ENCODE results near the gene HS1BP3.
A peak's percentile ranks its signal among the peaks of the same experiment; 100 is the strongest.

Gene HS1BP3, protein sequence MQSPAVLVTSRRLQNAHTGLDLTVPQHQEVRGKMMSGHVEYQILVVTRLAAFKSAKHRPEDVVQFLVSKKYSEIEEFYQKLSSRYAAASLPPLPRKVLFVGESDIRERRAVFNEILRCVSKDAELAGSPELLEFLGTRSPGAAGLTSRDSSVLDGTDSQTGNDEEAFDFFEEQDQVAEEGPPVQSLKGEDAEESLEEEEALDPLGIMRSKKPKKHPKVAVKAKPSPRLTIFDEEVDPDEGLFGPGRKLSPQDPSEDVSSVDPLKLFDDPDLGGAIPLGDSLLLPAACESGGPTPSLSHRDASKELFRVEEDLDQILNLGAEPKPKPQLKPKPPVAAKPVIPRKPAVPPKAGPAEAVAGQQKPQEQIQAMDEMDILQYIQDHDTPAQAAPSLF

DNA sequence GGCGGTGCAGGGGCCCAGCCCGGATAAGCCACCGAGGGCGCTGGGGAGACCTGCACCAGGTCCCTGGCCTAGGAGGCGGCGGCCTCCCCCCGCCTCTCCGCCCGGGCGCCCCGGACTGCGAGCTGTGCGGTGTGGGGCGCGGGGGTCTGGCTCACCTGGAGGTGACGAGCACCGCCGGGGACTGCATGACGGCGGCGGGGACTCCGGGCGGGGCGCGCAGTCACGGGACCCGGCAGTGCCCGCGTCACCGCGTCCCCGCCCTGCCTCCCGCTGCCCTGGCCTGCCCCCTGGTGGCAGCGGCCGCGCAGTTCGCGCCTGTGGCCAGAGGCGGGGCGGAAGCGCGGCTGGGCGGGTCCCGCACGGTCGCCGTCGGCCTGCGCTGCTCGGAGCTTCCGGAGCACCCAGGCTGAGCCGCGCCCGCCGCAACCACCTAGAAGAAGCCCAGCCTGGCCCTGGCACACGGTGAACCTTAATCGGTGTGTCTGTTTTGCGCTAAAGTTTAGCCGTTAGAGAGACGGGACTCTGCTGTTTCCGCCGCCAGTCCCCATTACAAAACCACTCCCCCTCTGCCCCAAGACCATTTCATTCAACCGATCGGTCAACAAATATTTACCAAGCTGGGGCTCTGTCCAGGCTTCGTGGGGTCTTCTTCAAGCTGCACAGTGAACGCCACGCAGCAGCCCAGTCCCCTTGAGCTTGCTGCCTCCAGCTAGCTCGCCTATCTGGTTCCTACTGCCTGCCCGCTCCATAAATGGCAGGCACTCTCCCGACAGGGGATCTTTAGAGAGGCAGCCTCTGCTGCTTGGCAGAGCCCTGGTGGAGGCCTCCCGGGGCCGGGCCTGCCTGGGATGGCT is at the start of gene HS1BP3:
Gene HS1BP3, minus strand, starts transcription at position 222 of the 854 bp plus-strand sequence. Its CDS starts 35 bp downstream, at position 187.
- DNase-seq (ENCODE audit: low read depth) = peak; percentile 82

DNA sequence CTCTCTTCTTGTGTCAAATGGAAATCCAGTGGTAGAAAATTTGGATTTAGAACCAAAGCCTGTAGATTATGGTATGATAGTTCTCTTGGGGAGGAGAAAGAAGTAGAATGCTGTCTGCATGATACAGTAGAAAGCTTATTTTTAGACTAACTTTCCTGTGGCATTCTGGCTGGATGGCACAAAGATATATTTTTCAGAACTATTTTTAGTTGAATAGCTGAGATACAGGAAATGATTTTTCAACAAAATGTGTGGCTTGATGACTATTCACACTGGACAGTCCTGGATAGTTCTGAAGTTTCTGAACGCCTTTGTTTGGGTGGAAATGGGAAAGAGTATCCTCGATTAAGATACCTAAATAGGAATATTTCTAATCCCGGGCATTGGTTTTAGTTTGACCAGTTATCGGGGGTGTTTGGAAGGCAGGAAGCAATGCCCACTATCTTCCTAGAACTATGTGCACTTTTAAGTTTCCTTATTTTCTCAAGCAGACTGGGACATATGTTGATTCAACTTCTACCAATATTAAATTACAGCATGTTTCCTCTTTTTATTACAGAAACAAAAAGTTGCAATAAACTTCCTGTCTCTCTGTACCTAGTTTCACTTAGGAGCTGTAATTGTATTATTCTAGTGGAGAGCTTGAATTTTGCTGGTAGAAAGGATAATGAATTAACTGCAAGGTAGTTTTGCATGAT is 48.2 kb upstream of the HS1BP3 start:
- no peak for DNase-seq (ENCODE audit: low read depth)

DNA sequence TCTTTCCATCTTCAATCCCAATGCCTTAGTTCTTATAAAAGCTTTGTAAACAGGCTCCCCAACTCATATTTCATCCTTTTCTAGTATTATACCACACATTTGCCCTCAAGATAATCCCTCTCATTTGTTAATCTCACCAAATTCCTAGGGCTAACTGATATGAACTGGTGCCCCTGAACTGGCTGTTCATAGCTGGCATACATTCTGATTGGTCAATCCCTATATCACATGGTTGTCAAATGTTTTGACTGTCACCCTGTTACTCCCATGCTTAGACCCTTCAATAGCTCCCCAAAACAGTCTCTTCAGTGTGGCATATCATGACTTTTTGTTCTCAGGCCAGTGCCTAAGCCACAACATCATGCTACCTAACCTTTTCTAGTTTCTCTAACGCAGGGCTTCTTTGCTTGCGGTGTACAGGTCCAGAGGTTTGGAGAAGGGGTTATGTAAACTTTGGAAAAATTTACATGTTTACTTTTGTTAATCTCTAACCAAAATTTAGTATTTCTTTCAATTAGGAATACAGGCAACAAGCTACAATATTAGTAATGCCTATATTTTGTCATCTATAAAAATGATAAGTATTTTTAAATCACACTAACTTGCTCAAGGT is 46.5 kb upstream of the HS1BP3 start:
- DNase-seq (ENCODE audit: low read depth) = no peak

DNA sequence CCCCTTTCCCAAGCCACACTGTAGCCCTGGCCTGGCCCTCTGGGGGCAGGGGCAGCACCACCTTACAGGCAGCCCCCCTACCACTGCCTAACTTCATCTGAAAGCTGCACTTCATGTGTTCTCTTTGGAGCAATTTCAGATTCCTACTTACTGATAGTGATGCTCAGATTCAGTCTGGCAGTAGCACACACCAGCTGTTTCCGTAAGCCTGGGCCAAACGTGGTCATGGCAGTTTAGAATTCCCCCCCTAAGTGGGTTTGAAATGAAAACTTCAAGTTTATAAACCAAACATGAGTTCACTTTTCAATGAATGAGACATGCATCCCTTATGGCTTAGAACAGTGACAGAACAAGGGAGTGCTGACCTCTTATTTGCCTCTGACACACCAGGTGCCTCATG is 45.5 kb upstream of the HS1BP3 start:
- no peak for DNase-seq (ENCODE audit: low read depth)

DNA sequence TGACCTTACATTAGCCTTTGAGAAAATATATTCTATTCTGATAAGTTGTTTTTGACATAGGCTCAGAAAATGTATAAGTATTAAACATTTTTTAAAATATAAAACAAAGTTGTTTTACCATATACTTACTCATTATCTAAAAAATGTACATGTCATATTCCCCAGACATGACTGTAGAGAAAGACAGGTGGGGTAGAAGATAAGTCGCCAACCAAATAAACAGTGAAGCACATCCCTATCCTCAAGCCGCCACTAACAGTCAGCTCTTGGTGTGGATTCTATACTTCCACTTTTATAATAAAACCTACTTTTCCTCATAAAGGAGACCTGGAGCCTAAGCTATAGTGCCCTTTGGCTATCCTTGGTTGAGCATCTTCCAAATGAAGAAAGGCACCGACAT is 42.4 kb upstream of the HS1BP3 start:
- no peak for DNase-seq (ENCODE audit: low read depth)

DNA sequence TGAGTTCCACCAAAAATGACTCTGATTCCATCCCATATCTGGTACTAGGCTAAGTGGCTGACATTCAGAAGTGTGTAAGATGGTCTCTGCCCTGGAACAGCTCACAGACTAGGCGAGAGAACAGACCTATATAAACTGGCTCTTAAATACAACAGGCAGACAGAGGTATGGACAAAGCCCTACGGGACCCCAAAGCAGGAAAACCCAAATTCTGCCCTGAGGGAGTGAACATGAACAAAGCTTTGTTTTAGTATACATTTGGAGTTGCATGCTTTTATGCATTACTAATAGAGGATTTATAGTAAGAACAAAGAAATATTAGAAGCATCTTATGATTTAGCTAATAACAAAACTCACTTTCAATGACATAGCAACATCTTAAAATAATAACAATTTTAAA is 41.2 kb upstream of the HS1BP3 start:
- DNase-seq (ENCODE audit: low read depth) = no peak

DNA sequence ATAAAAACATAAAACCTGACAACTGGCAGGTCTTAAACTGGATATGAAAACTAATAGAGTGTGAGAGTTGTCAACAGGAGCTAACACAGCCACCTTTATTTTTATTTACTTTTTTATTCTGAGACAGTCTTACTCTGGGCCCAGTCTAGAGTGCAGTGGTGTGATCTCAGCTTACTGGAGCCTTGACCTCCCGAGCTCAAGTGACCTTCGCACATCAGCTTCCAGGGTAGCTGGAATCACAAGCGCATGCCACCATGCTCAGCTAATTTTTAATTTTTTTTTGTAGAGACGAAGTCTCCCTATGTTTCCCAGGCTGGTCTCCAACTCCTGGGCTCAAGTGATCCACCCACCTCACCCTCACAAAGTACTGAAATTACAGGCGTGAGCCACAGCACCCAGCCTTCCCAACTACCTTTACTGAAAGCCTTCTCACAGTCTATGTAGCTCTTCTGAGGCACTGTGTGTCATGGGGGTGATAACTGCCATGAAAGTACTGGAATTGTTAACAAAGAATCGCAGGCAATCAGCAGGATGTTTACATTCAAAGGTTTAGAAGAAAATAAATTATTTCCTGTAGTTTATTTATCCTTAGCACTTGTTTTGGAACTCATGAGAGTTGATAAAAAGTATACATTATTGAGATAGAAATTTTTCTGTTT is 40.3 kb upstream of the HS1BP3 start:
- DNase-seq (ENCODE audit: low read depth) = no peak

DNA sequence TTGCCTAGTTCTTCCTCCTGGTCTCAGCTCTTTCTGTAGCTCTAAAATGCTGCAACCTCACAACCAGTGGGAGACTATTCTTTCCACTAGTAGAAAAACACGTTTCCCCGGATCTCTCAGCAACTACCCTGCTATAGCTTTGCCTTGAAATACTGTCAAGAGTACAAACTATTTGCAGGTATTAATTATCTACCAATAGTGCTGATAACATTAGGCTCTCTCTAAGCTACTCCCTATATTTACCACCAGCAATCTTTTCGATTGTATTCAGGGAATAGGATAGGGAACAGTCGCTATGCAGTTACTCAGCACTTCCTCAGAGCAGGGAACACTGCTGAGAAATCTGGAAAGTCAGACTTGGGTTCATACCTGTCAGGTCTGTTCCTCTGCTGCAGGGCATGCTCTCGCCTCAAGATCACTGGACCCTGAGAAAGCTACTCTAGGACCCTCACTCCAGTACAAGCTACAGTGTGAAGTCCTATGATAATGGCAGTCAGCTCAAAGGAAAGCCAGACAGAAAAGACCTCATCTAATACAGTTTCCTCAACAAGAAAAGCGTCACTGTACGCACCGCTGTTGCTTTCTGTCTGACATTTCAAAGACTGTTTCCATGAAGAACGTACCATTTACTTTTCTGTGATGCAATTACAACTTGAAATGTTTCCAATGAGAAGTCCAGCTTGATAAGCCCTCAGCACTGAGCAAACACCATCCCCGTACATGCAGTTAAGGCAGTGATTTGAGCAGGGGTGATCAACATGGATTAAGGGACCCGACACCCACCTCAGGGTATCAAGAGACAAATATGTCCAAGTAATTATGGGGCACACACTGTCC is 38.7 kb upstream of the HS1BP3 start:
- DNase-seq (ENCODE audit: low read depth) = no peak

DNA sequence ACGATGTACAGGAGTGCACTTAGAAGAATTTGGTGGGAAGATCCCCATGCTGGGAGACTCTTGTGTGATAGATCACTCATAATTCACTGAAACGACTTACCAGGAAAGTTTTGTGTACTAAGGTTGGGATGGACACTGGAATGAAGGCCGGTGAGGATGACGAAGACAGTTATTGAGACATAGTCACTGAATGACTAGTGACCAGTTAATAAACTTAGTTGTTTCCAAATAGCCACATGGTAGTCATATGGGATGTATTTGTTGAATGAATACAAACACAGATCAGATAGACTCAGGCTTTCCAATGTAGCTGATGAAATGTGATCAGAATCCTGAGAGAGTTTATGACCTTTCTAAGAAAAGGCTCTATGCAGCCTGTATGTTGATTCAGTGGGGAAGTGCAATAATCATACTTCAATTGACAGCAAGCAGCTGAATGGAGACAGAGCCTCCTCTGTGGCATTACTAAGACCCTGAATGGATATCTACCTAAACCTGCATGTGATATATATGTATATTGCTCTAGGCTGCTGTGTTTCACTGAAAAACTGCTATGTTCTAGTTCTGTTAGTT is 36.4 kb upstream of the HS1BP3 start:
- no peak for DNase-seq (ENCODE audit: low read depth)

DNA sequence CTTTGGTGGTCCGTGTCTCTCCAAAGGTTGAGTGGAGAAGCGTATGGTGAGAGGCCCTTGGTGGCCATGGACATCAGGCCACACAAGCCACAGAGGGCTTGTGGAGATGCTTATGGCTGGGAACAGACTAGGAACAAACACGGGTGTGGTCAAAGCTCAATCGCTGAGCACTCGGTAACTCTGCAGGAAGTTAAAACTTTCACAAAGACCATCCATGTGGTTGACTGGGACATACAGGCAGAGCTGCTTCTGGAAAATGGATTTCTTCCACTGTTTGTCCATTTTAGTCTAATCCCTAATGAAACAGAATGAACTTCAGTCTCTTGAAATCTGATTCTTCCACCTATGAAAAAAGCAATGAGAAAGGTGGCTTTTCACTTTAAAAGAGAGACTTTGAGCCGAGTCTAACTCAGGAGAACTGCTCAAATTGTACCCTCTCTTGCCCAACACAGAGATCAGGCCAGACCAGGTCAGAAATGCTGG is 33.7 kb upstream of the HS1BP3 start:
- DNase-seq (ENCODE audit: low read depth) = no peak

DNA sequence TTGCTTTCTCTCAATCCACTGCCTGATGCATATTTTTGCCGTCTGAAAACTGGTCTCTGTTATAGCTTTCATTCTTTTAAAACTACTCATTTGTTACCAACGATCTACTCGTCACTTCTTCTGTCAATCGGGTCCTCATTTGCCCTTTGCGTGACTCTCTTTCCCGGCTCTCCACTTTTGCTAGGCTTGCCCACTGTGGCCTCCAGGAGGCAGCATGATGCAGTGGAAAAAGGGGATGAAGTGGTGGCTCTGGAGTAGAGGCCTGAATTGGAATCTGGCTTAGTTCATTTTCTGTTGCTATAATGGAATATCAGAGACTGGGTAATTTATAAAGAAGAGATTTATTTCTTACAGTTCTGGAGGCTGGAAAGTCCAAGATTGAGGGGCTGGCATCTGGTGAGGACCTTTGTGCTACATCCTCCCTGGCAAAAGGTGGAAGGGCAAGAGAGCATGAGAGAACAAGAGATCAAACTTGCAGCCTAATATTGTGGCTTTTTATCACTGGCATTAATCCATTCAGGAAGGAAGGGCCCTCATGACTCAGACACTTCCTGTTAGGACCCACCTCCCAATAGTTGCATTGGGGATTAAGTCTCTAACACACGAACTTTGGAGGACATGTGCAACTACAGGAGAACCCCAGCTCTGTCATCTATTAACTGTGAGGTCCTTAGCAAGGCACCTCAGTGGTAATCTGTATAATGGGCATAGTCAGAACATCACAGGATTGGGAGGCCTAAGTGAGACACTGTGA is 31.4 kb upstream of the HS1BP3 start:
- no peak for DNase-seq (ENCODE audit: low read depth)

DNA sequence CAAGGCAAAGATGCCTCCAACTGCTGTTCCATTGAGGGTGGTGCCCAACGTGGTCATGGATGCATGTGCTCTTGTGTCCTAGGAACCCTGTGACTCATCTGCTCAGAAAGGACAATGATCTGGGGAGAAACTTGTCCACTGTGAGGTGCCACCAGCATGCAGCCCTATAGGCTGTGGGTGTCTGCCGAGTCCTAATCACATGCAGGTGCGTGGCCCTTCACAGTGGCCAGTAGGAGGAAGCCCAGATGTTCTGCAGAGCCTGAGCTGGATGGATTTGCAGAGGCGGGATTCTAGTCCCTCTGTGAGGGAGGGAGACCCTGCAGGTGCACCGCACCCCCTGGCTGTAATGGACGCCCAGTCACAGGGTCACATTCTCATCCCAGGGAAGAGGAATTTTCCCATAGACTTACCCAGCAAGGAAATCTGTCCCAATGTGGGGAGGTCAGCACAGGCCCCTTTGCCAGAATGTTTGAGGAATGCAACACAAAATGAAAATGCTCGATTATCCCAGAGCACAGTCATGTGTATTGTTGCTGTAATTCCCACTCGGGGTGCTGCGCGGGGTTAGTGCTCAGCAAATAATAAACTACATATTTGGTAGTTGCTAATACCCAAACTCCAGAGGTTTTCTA is 30.0 kb upstream of the HS1BP3 start:
- no peak for DNase-seq (ENCODE audit: low read depth)

DNA sequence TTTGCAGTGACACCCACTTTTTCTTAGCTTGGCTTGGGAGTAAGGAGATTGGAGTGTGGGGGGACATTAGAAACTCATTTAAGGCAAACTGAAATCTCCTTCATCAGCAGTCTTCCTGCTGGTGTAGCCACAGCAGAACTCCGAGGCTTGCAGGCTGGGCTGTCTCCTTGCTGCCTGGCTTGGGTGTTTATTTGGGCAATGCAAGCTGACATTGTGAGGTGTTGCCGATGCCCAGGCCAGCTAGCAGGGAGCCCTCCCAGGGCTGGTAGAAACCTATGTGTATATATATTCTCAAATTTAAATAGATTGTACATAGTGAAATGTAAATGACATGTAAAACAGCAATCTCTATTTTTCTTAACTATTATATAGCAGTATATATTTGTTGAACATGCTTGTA is 27.9 kb upstream of the HS1BP3 start:
- no peak for DNase-seq (ENCODE audit: low read depth)

DNA sequence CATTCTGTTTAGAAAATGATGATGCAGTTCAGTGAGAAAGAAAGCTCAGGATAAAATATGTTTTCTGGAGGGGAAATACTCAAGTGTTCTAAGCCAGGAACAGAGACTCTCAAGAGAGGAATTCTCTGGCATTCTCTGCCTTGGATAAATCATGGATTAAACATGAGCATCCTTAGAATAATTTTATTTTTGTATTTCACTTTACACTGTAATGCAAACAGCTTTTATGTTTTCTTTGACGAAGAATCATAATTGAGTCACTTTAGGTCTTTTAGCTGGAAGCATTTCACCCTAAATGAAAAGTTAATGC is 27.1 kb upstream of the HS1BP3 start:
- no peak for DNase-seq (ENCODE audit: low read depth)

DNA sequence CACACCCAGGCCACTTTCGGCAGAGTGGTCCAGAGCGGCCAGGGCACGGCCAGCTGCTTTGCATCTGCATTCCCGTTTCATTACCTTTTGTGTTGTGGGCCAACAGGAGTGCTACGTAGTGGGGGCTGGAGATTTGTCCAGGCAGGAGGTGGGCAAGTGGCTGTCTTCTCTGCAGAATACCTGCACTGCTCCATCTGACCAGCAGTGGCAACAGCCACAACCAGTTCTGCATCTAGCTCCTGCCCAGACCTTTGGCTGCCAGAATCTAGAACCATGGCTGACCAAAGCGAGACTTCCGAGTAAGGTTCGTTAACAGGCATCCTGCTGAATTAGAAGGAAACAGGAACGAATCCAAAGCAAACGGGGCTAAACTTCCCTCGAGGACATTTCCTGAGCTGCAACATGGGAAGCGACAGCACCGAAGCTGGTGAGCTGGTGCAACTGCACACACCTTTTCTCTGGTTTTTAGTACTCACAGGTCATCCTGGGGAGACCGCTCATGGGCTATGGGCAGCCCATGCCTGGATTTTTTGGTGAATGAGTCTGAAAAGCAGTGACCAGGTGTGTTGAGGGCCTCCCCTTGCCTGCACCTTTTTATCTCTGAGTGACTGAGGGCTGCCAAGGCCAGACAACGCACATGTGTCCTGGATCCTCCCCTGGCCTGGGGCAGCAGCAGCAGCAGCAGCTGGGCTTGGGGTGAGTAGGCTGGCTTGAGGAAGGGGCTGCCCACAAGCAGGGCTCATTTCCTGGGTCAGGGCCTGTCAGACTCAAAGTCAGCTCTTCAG is 26.6 kb upstream of the HS1BP3 start:
- DNase-seq (ENCODE audit: low read depth) = no peak

DNA sequence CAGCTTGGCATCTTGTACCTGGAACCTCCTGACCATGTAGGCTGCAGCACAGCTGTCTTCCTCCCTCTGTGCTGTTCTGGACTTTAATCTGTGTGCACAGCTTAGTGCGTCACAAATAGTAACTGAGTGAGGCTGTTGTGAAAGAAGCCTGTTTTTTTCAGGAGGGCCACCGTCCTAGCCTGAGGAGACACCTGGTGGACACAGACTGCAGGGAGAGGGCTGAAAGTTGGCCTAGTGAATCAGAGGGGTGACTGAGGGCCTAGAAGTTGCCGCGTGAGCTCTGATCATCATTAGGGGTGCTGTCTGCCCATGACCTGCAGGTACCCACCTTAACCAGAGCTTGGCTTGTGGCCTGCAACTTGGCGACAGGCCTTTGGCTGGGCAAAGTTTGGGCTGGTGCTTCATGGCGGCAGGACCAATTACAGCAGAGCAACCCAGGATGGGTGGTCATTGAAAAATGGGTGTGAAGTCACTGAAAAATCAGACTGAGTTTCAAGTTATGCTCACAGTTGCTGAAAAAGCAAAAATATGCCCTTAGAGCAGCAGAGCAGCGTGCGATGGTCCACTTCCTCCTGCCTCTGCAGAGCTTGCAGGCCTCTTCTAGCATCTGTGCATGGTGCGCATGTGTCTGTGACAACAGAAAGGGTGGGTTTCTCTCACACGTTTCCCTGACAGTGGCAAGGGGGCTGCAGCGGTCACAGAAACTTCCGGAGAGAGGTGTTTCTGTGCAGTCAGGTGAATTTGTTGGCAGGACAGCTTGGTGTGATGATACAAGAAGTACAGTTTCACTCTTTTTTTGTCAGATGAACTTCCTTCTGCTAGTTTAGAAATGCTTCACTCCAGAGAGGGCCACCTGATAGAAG is 25.7 kb upstream of the HS1BP3 start:
- DNase-seq (ENCODE audit: low read depth) = no peak

DNA sequence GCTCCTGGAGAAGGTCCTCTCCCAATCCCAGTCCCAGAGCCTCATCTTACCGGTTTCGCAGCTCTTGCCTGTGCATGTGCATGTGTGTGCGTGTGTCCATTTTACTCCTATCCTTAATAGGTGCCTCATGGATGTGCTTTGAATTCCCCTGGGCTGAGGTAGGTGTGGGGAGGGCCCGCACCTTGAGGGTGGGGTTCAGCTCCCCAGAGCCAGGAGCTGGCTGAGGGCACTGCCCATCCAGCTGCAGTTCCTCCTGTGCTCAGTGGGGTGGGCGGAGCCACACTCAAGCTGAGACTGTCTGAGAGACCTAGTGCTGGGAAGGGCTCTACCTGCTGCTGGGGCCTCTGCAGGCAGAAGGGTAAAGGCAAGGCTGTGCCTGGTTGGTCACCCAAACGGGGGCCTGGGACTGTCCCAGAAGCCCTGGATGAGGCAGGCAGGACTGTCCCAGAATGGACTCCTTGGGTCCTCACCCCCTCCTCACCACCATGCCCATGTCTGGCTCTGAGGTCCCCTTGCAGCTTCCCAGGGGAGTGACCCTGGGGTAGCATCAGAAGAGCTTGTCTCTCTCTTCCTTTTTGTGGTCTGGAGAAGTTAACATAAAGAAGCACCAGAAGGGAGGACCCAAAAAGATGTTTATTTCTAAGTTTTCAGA is 24.9 kb upstream of the HS1BP3 start:
- no peak for DNase-seq (ENCODE audit: low read depth)

Measured in stimulated activated CD8-positive, alpha-beta memory T cell treated with anti-CD3 and anti-CD28 coated beads, Interleukin-4, amount 100 ng/mL, for 24 hours (primary cell).